ENCODE data around the gene IFT43.

IFT43 gene

DNA sequence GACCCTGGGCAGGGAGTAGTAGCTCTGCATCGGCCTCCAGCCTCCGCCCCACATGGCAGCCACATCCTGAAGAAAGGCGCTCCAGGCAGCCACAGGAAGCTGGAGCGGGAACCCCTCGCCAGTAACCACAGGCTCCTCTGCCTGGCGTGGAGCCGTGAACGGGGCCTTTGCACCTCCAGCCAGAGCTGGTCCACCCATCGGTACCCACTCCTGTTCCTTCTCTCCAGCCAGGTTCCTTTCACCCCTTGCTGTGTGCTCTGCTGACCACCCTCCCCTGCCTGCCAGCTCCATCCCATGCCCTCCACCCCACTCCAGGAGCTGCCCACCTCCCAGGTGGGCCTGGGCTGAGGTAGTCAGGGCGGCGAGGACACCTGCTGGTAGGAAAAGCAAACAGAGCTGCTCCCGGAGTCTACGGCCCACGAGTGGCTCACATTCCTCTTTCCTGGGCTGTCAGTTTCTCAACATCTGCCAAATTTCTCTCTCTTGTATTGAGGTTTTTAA is 6.4 kb upstream of the IFT43 start:
- Histone ChIP-seq H3K27ac (peak overlapping the region in 15 of 21 experiments; percentile 13 to 95 (median 48)), H3K4me3 (peak overlapping the region; percentile 46 to 82 (median 66))

DNA sequence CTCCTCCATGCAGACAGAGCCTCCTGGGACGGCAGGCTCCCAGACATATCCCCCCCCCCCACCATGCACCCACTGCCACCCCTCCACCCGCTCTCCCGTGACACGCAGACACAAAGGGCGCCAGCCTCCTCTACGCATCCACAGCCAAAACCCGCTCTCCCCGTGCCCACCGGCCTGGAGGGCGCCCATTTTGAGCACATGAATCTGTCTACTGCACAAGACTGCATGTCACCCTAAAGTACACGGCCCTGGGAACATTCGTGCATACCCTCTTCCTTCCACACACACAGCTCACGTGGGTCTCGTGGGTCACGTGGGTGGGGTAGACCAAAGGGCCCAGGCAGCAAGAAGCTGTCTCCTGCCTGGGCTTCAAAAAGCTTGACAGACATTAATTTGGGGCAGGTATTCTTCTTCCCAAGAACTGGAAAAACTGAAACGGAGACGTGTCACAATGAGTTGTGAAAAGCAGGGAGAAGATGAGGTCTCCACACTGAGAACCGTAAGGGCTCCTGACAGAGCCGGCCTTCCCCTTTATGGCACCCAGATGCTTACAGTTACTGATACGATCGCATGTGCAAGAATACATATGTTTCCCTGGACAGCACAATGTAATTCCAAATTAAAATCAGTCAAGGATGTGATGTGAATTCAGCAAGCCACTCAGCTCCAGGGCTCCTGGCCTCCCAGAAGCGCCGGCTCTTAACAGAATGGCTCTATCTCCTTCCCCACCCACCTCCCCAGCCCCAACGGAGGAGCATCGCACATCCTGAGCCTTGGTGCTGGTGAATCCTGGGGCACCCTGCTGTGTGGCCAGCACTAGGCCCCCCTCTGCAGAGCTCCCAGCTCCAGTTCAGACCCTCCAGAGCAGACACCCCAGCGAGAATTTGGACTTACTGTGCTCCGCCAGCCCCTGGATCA is 5.7 kb upstream of the IFT43 start:
- peak overlapping the region in 17 of 21 experiments; percentile 2 to 95 (median 85) for H3K27ac ChIP-seq
- peak overlapping the region; percentile 46 to 82 (median 66) for H3K4me3 ChIP-seq

DNA sequence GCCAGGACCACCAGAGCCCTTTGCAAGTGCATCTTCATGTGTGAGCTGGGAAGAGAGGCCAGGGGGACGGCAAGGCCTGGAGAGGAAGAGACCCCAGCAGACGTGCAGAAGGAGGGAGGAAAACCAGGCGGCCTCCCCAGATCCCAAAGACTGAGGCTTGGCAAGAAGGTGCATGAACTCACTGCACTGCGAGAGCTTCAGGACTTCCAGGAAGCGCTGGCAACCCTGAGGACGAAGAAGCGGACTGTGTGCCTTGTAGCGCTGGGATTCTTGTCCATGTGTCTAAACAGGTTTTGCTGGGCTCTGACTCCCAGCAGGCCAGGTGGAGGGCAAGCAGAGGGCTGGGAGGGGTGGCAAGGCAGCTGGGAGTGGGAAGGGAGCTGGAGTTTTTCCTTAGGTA is 4.7 kb upstream of the IFT43 start:
- H3K4me3 ChIP-seq: peak overlapping the region; percentile 46 to 82 (median 66)
- H3K27ac ChIP-seq: peak overlapping the region in 20 of 21 experiments; percentile 23 to 95 (median 88)

GRCh38 chr14:75981426-75982265 is 3.9 kb upstream of the IFT43 start, which contains the start of gene TGFB3:
TSS of gene TGFB3 (minus strand) at chr14:75981995. CDS start at chr14:75980893, 1,102 bp downstream.
- peak within 1 kb of the TSS; percentile 46 to 82 (median 66) for H3K4me3 ChIP-seq
- H3K27ac ChIP-seq: peak within 1 kb of the TSS; percentile 71 to 95 (median 90)

DNA sequence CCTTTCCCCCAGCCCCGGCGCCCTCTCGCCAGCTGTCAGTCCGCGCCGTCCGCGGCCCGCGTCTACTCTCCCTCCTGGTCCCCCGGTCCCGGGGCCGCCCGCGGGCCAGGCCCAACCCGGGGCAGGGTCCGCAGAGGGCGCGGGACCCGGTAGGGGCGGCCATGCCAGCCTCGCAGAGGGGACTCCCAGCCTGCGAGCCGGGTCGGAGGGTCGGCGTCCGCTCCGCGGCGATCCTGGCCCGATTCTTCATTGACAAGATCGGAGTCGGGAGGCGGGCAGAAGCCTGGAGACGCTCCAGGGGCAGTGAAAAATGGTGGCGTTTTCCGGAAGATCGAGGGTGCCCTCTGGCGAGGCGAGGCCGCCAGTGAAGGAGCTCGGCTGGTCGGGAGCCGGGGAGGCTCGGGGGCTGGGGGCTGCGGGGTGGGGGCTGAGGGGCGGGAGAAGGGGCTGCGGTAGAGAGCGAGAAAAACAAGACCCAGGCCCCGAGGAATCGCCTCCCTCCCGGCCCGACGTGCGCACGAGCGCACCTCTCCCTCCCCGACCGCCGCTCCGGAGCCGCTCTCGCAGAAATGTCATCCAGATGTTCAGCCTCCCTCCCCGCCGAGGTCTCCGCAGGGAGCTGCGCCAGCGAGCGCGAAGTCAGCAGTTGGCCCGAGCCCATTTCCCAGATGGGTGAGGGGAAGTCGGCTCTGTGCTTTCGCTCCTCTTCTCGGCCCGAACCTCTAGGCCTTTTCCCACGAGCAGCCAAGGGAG is 3.1 kb upstream of the IFT43 start:
- H3K27ac ChIP-seq: peak overlapping the region; percentile 71 to 95 (median 90)
- peak overlapping the region; percentile 46 to 82 (median 66) for H3K4me3 ChIP-seq

DNA sequence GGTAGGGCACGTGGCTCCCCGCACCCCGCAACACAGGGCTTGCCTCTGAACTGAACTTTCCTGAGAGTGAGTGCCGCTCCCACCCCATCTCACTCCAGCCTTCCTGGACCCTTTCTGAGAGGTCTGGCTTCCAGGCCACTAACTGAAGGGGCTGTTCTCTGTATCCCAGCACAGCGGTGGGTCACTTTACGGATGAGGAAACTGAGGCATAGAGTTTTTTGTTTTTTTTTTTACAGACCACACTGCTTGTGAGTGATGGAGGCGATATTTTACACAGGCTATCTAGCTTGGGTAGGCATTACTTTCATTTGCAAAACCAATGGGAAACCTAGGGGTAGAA is 2.6 kb upstream of the IFT43 start:
- Histone ChIP-seq H3K4me3 (peak overlapping the region; percentile 46 to 82 (median 66)), H3K27ac (peak overlapping the region in 20 of 21 experiments; percentile 78 to 95 (median 90))

DNA sequence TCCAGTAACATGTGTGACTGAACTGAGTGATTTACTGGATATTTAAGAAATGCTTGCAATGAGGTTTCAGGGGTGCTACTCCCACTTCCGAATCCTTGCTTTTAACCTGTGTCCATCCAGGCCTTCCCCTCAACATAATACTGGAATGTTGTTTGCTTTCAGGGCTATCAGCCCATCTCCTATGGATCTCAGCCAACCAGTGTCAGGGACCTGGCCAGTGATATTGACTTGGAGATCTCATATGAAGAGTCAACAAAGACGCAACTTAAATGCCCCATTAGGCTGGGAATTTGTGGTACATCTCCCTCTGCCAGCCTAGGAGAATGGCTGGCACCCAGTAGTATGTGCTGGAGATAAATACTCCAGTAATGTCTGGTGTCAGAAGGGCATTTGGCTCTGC is 889 bp upstream of the IFT43 start:
- H3K27ac ChIP-seq: no peak overlapping the region
- H3K4me3 ChIP-seq: no peak overlapping the region

DNA sequence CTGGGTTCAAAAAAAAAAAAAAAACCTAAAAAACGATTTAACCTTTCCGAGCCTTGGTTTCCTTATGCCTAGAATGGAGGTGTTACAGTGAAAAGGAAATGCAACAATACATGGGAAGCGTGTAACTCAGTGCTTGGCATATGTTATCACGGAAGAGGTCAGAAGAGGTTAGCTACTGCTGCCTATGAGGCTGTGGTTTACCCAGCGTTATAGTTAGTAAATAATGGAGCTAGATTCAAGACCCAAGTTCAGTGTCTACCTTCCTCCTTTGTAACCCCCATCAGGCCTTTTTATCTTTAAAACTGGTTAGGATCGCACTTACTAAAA is 839 bp downstream of the IFT43 start:
- H3K27ac ChIP-seq: peak overlapping the region in 16 of 21 experiments; percentile 37 to 96 (median 86)
- H3K4me3 ChIP-seq: peak overlapping the region; percentile 67 to 96 (median 91)

DNA sequence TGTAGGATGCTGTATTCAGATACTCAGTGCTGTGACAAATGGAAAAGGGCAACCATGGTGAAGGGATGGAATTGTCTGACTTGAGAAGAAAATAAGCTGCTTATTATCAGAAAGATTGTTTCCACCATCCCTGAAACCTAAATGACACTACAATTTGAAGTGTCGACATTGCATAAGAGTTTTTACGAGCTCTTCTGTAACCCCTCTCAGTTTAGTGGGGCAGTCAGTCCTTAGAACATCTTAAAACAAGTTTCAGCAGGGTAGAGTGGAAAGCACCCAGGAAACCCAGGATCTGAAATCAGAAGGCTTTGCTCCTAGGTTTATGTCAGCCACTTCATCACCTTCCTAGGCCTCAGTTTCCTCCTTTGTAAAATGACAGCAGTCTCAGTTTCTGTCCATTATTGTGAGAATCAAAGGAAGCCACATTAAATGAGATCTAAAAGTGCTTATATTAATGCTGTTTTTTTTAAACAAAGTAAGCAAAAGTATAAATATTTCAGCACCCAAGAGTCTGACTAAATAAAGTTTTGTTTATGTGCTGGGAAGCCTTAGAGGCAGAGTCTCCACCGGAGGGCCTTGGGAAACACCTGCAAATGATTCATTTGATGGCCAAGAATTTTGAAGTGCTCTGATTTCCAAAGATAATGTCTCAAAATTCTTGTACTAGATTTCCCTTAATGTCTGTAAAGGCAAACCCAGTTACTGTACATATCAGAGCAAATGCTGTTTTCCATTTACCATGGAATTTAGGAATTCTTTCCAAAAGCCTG is 1.8 kb downstream of the IFT43 start:
- H3K27ac ChIP-seq: peak overlapping the region in 4 of 21 experiments; percentile 62 to 96 (median 83)
- H3K4me3 ChIP-seq: no peak overlapping the region

GRCh38 chr14:75989134-75989533 is 3.6 kb downstream of the IFT43 start:
- Histone ChIP-seq H3K4me3 (no peak overlapping the region), H3K27ac (peak overlapping the region in 6 of 21 experiments; percentile 42 to 80 (median 68))

DNA sequence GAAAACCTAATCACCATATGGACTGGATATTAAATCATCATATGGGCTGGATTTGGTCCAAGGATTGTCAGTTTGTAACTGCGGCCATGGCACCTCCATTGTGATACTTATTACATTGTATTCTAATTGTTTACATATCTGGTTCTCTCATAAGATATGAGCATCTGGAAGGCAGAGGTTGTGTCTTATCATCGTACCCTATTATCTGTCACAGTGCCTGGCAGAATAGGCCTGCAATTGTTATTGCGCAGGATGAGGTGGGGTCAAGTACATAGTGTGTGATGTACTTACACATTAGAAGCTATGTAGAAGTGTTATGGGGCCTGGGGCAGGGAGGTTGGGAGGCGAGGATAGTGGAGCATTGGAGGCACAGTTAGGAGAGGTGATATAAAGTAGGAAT is 4.7 kb downstream of the IFT43 start:
- Histone ChIP-seq H3K27ac (peak overlapping the region in 4 of 21 experiments; percentile 29 to 78 (median 65)), H3K4me3 (no peak overlapping the region)

DNA sequence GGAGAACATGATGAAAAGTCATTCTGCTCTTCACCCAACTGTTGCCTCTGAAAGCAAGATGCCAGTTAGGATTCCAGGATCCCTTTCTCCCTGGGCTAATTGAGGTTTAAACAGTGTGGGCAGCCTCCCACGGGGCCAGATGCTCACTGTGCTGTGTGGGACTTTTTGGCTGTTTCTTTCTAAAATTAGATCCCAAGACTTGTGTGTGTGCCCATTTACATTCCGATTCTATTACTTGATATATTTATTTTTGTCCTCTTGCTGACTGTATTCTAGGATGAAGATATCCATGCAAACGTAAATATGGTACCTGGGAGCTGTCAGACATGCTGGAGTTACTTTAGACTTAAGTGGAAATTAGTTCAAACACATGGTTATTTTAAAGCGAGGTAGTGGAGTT is 6.2 kb downstream of the IFT43 start:
- Histone ChIP-seq H3K27ac (no peak overlapping the region), H3K4me3 (no peak overlapping the region)

GRCh38 chr14:75993567-75994041 is 8.0 kb downstream of the IFT43 start:
- H3K27ac ChIP-seq: no peak overlapping the region
- H3K4me3 ChIP-seq: no peak overlapping the region

DNA sequence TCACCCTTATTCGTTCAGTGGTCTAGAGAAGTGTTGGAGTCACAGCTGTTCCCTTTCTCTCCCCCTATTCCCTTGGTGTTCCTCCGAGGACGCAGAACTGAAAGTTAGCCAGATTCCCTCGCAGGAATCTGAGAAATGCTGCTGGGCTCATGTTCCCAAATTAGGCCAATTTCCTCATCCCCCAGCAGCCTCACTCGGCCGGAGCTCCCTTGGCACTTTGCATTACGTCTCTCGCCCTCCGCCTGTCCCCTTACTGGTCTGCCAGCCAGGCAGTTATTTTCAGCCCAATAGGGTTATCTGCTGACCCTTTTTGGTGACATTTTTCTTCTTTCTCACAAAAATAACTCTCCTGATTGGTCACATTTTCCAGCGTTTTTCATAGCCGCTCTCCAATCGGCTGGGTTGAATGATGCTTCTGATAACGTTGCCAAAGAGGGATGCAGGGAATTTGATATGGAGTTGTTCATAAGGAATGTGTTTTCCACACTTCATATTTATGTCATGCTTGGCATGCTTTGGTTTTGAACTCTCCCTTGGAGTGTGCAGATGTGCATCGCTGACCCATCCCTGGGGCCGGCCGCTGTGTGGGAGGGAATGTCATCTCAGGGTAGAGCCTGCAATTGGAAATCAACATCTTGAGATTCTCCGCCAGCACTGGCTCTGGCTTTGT is 9.9 kb downstream of the IFT43 start:
- Histone ChIP-seq H3K4me3 (no peak overlapping the region), H3K27ac (peak overlapping the region in 3 of 21 experiments; percentile 33 to 50 (median 43))

DNA sequence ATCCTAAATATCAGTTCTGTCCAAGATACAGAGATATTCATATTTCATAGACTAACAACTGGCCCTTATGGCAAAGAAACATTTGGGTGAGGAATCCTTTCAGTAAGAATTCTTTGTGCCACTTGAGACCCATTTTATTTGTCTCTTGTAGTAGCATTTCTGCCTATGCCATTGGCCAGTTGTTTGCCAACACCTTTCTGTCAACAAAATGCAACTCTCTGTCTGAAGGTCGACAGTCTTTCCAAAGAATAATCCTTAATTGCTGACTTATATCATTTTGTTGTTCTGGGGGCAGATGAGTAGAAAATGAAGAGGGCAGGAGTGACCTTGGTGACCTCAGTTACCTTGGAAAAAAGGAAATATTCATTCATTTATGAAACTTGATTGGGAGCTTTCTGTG is 10.9 kb downstream of the IFT43 start:
- H3K27ac ChIP-seq: no peak overlapping the region
- no peak overlapping the region for H3K4me3 ChIP-seq

DNA sequence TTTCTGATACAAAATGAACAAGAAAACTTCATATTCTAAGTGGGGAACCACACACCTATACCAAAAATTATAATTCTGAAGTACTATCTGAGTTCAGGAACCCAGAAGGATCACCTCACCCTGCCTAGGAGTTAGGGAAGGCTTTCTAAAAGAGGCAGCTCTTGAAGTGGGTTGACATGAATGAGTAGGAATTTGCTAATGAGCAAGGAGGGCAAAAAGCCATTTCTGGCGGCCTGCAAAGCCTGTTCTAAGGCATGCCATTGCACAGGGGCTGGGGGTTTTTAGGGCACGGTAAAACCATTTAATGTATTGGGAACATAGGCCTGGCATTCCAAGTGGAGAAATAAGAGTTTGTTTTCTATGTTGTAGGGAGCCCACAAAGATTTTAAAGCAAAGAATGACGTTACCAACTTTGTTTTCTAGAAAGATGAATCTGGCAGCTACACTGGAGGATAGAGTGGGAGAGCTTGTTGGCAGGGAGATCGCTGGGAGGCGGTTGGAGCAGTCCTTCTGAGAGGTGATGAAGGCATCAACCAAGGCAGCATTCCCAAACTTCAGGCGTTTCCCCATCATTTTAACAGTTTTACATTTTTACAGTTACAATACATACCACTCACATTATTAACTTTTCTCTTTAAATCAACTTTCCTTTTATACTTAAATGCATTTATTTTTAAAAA is 14.1 kb downstream of the IFT43 start:
- Histone ChIP-seq H3K27ac (no peak overlapping the region), H3K4me3 (no peak overlapping the region)

DNA sequence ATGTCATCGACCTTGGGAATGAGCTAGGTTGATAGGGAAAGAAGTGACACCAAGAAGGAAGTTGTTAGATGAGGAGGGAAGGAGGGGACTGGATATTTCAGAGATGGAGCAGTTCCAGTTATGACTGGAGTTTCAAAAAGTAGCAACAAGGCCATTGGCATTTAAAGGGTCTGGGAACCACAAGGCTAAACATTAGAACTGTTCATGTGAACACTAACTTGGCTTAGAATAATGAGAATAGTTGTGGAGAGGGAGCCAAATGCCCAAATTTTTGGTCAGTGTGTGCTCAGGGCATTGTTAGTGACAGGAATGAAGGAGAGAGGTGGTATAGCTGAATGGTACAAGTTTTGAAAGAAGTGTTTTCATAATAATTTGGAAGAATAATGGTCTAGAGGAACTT is 16.8 kb downstream of the IFT43 start:
- Histone ChIP-seq H3K4me3 (no peak overlapping the region), H3K27ac (no peak overlapping the region)

- no peak overlapping the region for H3K27ac ChIP-seq
- no peak overlapping the region for H3K4me3 ChIP-seq
Measured at GRCh38 chr14:76006253-76006652, 20.7 kb downstream of the IFT43 start.
